Stomach (tissue), 4 donors: ENCODE measurements around the gene IMPG1.

Experiments used
- CTCF ChIP-seq, 7 experiments: fragments of 450-650 bp in 4 of 7; fragments of 200-600 bp in 3 of 7; sonication (generic) in 3 of 7; IDR thresholded peaks; one replicate each; pipeline ENCODE4 v1.5.1; 2016 to 2019; ENCODE audit warnings: antibody characterized with exemption in 7 of 7, control low read depth in 2 of 7, mild to moderate bottlenecking in 1 of 7
- EP300 ChIP-seq: sonication (generic); formaldehyde crosslinking; IDR thresholded peaks from one replicate; pipeline ENCODE4 v1.6.1; 2017; ENCODE audit warnings: antibody characterized with exemption
- POLR2A ChIP-seq, 4 donors: fragments of 450-650 bp; IDR thresholded peaks; one replicate each; pipeline ENCODE4 v1.6.1; 2016; ENCODE audit warnings: antibody characterized with exemption in 4 of 4, control low read depth in 2 of 4, mild to moderate bottlenecking in 1 of 4, moderate library complexity in 1 of 4
- POLR2AphosphoS5 ChIP-seq, 3 donors: sonication (generic); formaldehyde crosslinking; IDR thresholded peaks; one replicate each; pipeline ENCODE4 v1.6.1; 2016; ENCODE audit warnings: antibody characterized with exemption in 3 of 3

- no peak for TF ChIP-seq CTCF (IDR thresholded peaks at IDR 0.05)
- TF ChIP-seq POLR2A (IDR thresholded peaks at IDR 0.05), result no peak
- TF ChIP-seq POLR2AphosphoS5 (IDR thresholded peaks at IDR 0.05), result no peak
- TF ChIP-seq EP300, result no peak
These were observed 57.6 kb downstream of the IMPG1 start for GRCh38 chr6:76014626-76015530.
